SK-N-SH (cell line): Measurements from ENCODE around the gene NEK6. TPM values are rescaled to one million over a fixed set of nuclear protein-coding genes. Genes with fewer than 3 reads are reported as not detected.

Experiments
- CTCF ChIA-PET: fragments of 300-600, 350-600 bp; formaldehyde crosslinking; extraction: SDS; loops from one replicate; lab custom pipeline; 2021; lab: Yijun Ruan, JAX
- POLR2A ChIA-PET: fragments of 350-600 bp; sonication (Branson Sonifier 250); formaldehyde crosslinking; extraction: SDS; loops from one replicate; lab custom pipeline; 2020; ENCODE audit warnings: antibody characterized with exemption, inconsistent platforms; lab: Yijun Ruan, JAX
- DNase-seq: peaks from one replicate; pipeline ENCODE4 v3.0.0; 2012
- H2AFZ ChIP-seq: fragments of 200-600 bp; sonication (generic); 2 replicates; pipeline ENCODE4 v1.8.1; 2016; ENCODE audit warnings: antibody characterized with exemption, mild to moderate bottlenecking, low read depth
- H3F3A ChIP-seq: fragments of 200-600 bp; sonication (generic); replicated peaks from 2 replicates; pipeline ENCODE3; 2016; ENCODE audit warnings: antibody characterized with exemption, mild to moderate bottlenecking; ENCODE audit not compliant: insufficient read depth
- H3K27ac ChIP-seq, 2 experiments: fragments of 200-500 bp in 1 of 2; fragments of 200-600 bp in 1 of 2; sonication (Bioruptor generic) in 1 of 2; sonication (generic), shearing (Covaris generic) in 1 of 2; 2 replicates each; pipeline versions ENCODE4 v1.5.1 to v1.6.1; 2014 to 2016; ENCODE audit warnings: low read depth in 2 of 2, inconsistent platforms in 1 of 2, low read length in 1 of 2, mild to moderate bottlenecking in 1 of 2, mixed read lengths in 1 of 2
- H3K27me3 ChIP-seq: fragments of 200-600 bp; sonication (generic), shearing (Covaris generic); 2 replicates; pipeline ENCODE4 v1.6.1; 2016; ENCODE audit warnings: mixed run types; ENCODE audit not compliant: insufficient read depth
- H3K36me3 ChIP-seq, 2 experiments: fragments of 200-500 bp in 1 of 2; fragments of 200-600 bp in 1 of 2; sonication (Bioruptor generic) in 1 of 2; sonication (generic) in 1 of 2; replicated peaks in 1 of 2; 2 replicates each; pipeline versions ENCODE3 to v1.5.1; 2014 to 2016; ENCODE audit warnings: low read length in 1 of 2, mild to moderate bottlenecking in 1 of 2; ENCODE audit not compliant: insufficient read depth in 2 of 2, control insufficient read depth in 1 of 2
- H3K4me1 ChIP-seq, 2 experiments: fragments of 200-500 bp in 1 of 2; fragments of 200-600 bp in 1 of 2; sonication (Bioruptor generic) in 1 of 2; sonication (generic), shearing (Covaris generic) in 1 of 2; 2 replicates each; pipeline versions ENCODE4 v1.5.1 to v1.6.1; 2014 to 2016; ENCODE audit warnings: low read depth in 1 of 2, low read length in 1 of 2, mixed run types in 1 of 2; ENCODE audit not compliant: insufficient read depth in 2 of 2, control insufficient read depth in 1 of 2
- H3K4me2 ChIP-seq: fragments of 200-600 bp; sonication (generic), shearing (Covaris generic); 2 replicates; pipeline ENCODE4 v1.6.1; 2017; ENCODE audit warnings: mixed run types
- H3K4me3 ChIP-seq, 2 experiments: fragments of 200-500 bp in 1 of 2; fragments of 200-600 bp in 1 of 2; sonication (Bioruptor generic) in 1 of 2; sonication (generic), shearing (Covaris generic) in 1 of 2; 2 replicates each; pipeline versions ENCODE4 v1.5.1 to v1.8.1; 2014 to 2016; ENCODE audit warnings: low read depth in 2 of 2, inconsistent platforms in 1 of 2, low read length in 1 of 2, mild to moderate bottlenecking in 1 of 2, mixed read lengths in 1 of 2, moderate library complexity in 1 of 2
- H3K79me2 ChIP-seq: fragments of 200-600 bp; sonication (generic); 2 replicates; pipeline ENCODE4 v1.8.1; 2017; ENCODE audit warnings: mild to moderate bottlenecking; ENCODE audit not compliant: insufficient read depth
- H3K9ac ChIP-seq: fragments of 200-600 bp; sonication (generic); 2 replicates; pipeline ENCODE4 v1.6.1; 2017; ENCODE audit warnings: mixed run types
- H3K9me2 ChIP-seq: fragments of 200-600 bp; sonication (generic); 2 replicates; pipeline ENCODE4 v1.6.1; 2017; ENCODE audit warnings: mixed run types
- H3K9me3 ChIP-seq: fragments of 200-600 bp; sonication (generic); 2 replicates; pipeline ENCODE4 v1.6.1; 2017; ENCODE audit warnings: mixed run types, mild to moderate bottlenecking, moderate library complexity
- H4K20me1 ChIP-seq: fragments of 200-600 bp; sonication (generic); 2 replicates; pipeline ENCODE4 v1.6.1; 2017; ENCODE audit warnings: mild to moderate bottlenecking, mixed run types; ENCODE audit not compliant: insufficient read depth
- ELF1 ChIP-seq: IDR thresholded peaks from 2 replicates; pipeline ENCODE4 v1.4.0; 2012
- EZH2phosphoT487 ChIP-seq: fragments of 200-600 bp; sonication (generic); IDR thresholded peaks from 2 replicates; pipeline ENCODE4 v1.6.1; 2017; ENCODE audit warnings: low read depth, mixed run types, mild to moderate bottlenecking, antibody characterized with exemption, moderate library complexity, borderline replicate concordance
- FOSL2 ChIP-seq: IDR thresholded peaks from 2 replicates; pipeline ENCODE4 v1.4.0; 2012; ENCODE audit warnings: low read depth, mild to moderate bottlenecking, moderate library complexity, borderline replicate concordance
- FOXJ3 ChIP-seq: sonication (generic); formaldehyde crosslinking; IDR thresholded peaks from 2 replicates; pipeline ENCODE4 v1.5.1; 2020; ENCODE audit warnings: mild to moderate bottlenecking, missing genetic modification reagents
- GABPA ChIP-seq: IDR thresholded peaks from 2 replicates; pipeline ENCODE4 v1.4.0; 2012; ENCODE audit warnings: low read depth, mild to moderate bottlenecking
- GATA2 ChIP-seq: sonication (generic); formaldehyde crosslinking; IDR thresholded peaks from 2 replicates; pipeline ENCODE4 v1.5.0; 2020; ENCODE audit warnings: mild to moderate bottlenecking, missing genetic modification reagents
- JUND ChIP-seq: IDR thresholded peaks from 2 replicates; pipeline ENCODE4 v1.4.0; 2012
- MXI1 ChIP-seq: IDR thresholded peaks from 2 replicates; pipeline ENCODE4 v1.6.1; 2012; ENCODE audit warnings: mild to moderate bottlenecking, low read depth, low read length, improper control_type of control experiment
- NFIC ChIP-seq: IDR thresholded peaks from 2 replicates; pipeline ENCODE4 v1.4.0; 2012; ENCODE audit warnings: borderline replicate concordance
- RAD21 ChIP-seq: IDR thresholded peaks from 2 replicates; pipeline ENCODE4 v1.6.1; 2012; ENCODE audit warnings: mild to moderate bottlenecking, low read length
- SMC3 ChIP-seq: IDR thresholded peaks from 2 replicates; pipeline ENCODE4 v1.6.1; 2012; ENCODE audit warnings: low read depth, low read length, improper control_type of control experiment
- TCF12 ChIP-seq: IDR thresholded peaks from 2 replicates; pipeline ENCODE4 v1.4.0; 2012
- YY1 ChIP-seq: IDR thresholded peaks from 2 replicates; pipeline ENCODE4 v1.4.0; 2012; ENCODE audit warnings: low read depth, mild to moderate bottlenecking
- WGBS: methylation state at CpG from one replicate; pipeline ENCODE4 v1.1.6; 2017; ENCODE audit warnings: low lambda C conversion rate; 5-methylcytosine and 5-hydroxymethylcytosine counted together
- polyA plus RNA-seq, 3 experiments: library from polyadenylated mRNA; depleted of rRNA; stranded (reverse); fragments of >200 nt; gene quantifications; 2 replicates each; pipeline ENCODE4 v1.2.3, GENCODE V29; 2012
- TF ChIP-seq, protein P1 (sequence below): IDR thresholded peaks from 2 replicates; pipeline ENCODE4; 2012
- TF ChIP-seq, protein P2 (sequence below): IDR thresholded peaks from 2 replicates; pipeline ENCODE4 v1.6.1; 2012; ENCODE audit warnings: mild to moderate bottlenecking, low read depth, low read length, moderate library complexity
- TF ChIP-seq, protein P3 (sequence below): IDR thresholded peaks from 2 replicates; pipeline ENCODE4 v1.4.0; 2012; ENCODE audit warnings: low read depth, borderline replicate concordance
- TF ChIP-seq, protein P4 (sequence below): fragments of 200-600 bp; sonication (generic); IDR thresholded peaks from 2 replicates; pipeline ENCODE4 v1.6.1; 2017; ENCODE audit warnings: antibody characterized with exemption, mild to moderate bottlenecking, moderate library complexity
- TF ChIP-seq, protein P5 (sequence below): fragments of 150-350 bp; IDR thresholded peaks from 2 replicates; pipeline ENCODE4 v1.6.1; 2016; ENCODE audit warnings: mild to moderate bottlenecking, low read depth, low read length

Gene NEK6
- polyA plus RNA-seq, 1 of the 3 experiments (the other 2 are of a cell fraction): 89.8 TPM

DNA sequence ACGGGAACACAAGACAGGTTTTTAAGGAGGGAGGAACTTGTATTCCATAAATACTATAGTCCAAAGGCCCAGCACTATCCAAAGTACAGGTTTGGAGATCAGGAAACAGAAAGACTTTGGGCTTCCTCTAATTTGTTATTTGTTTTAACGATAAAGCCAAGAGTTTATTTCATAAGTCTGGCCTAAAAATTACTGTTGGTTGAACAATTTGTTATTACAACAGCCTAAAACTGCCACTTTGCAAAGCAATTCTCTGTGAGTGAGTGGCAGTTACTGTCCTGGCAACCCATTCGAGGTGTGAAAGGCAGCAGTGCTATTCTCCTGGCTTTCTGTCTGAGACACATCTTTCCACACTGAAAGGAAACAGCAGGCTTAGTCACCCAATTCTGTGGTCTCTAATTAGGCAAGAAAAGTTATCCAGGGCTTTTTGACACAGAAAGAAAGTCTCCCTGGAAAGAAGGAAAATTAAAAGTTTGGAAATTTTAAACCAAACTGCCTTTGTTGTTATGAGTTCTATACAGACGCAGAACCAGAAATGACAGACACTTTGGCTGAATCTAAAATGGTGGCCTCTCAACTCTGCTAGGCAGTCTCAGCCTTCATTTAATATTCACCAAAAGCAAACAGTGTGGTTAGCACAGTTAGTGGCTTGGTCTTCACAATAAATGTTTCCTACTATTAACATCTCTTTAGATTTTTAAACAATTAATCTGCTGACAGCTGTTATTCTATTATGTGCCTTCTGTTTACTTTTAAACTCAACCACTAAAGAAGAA lies 123.6 kb downstream of the NEK6 start:
- WGBS: 82% methylated on average over 4 of the region's 4 CpGs
- H3K27me3 ChIP-seq: no peaks in the 10 kb centered on the region
- ChIA-PET POLR2A (no interaction called here), CTCF (interaction anchor here (1.0 to 5.4 kb wide), 4 partner anchors 12 to 254 kb away, joined by 3 to 28 read pairs (median 6); no protein-coding TSS in a partner anchor)
- no peaks in the 10 kb centered on the region for H3K9me3 ChIP-seq
- H3K36me3 ChIP-seq: peaks cover 38 to 45% of the 10 kb centered on the region in 2 experiments
- no peak overlapping the region for H3K4me3 ChIP-seq
- no peak overlapping the region for H2AFZ ChIP-seq
- TF ChIP-seq TCF12 (0 out of 2 replicates have a peak, but pooled peaks have one; percentile 7), JUND (no peak)
- TF ChIP-seq, protein P1, sequence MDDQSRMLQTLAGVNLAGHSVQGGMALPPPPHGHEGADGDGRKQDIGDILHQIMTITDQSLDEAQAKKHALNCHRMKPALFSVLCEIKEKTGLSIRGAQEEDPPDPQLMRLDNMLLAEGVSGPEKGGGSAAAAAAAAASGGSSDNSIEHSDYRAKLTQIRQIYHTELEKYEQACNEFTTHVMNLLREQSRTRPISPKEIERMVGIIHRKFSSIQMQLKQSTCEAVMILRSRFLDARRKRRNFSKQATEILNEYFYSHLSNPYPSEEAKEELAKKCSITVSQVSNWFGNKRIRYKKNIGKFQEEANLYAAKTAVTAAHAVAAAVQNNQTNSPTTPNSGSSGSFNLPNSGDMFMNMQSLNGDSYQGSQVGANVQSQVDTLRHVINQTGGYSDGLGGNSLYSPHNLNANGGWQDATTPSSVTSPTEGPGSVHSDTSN: 0 out of 2 replicates have a peak, but pooled peaks have one; percentile 15
- DNase-seq: no peak
- no peaks in the 10 kb centered on the region for H3K9me2 ChIP-seq
- H3K4me2 ChIP-seq: no peak overlapping the region
- H3F3A ChIP-seq: peaks cover 6% of the 10 kb centered on the region
- peaks cover 95% of the 10 kb centered on the region for H3K79me2 ChIP-seq
- no peak overlapping the region for H3K27ac ChIP-seq
- peaks cover 6 to 9% of the 10 kb centered on the region in 2 experiments; a peak in 3 of 4 replicates for H3K4me1 ChIP-seq
- H4K20me1 ChIP-seq: peaks cover 38% of the 10 kb centered on the region
- no peak overlapping the region for H3K9ac ChIP-seq

DNA sequence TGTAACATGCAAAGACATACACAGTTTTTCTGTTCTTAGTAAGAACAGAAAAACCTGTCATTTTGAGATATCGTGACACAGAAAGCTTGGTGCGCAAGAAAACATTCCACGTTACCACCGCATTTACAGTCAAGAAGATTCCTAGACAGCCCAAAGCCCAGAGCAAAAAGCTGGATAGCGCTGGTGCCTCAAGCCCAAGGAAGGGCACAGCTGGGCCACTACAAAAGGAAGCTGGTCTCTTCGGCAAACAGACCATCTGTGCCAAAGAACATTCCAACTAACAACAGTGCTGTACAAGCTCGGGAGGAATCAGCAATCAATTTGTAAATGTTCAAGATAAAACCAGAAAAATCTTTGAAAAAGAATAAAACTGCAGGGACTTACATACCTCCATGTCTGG lies 126.5 kb downstream of the NEK6 start:
- WGBS: 96% methylated on average over 7 of the region's 7 CpGs
- Histone ChIP-seq H3K27ac (no peak overlapping the region), H3K9ac (no peak overlapping the region), H3K4me3 (no peak overlapping the region), H3K36me3 (peaks cover 30 to 35% of the 10 kb centered on the region in 2 experiments), H3K9me3 (no peaks in the 10 kb centered on the region), H4K20me1 (peaks cover 48% of the 10 kb centered on the region), H3K79me2 (peaks cover 95% of the 10 kb centered on the region), H3K4me2 (no peak overlapping the region), H2AFZ (no peak overlapping the region), H3K9me2 (no peaks in the 10 kb centered on the region), H3K4me1 (peaks cover 6 to 11% of the 10 kb centered on the region in 2 experiments; a peak in 3 of 4 replicates), H3F3A (peaks cover 6% of the 10 kb centered on the region), H3K27me3 (no peaks in the 10 kb centered on the region)
- DNase-seq: no peak
- TF ChIP-seq, protein P2, sequence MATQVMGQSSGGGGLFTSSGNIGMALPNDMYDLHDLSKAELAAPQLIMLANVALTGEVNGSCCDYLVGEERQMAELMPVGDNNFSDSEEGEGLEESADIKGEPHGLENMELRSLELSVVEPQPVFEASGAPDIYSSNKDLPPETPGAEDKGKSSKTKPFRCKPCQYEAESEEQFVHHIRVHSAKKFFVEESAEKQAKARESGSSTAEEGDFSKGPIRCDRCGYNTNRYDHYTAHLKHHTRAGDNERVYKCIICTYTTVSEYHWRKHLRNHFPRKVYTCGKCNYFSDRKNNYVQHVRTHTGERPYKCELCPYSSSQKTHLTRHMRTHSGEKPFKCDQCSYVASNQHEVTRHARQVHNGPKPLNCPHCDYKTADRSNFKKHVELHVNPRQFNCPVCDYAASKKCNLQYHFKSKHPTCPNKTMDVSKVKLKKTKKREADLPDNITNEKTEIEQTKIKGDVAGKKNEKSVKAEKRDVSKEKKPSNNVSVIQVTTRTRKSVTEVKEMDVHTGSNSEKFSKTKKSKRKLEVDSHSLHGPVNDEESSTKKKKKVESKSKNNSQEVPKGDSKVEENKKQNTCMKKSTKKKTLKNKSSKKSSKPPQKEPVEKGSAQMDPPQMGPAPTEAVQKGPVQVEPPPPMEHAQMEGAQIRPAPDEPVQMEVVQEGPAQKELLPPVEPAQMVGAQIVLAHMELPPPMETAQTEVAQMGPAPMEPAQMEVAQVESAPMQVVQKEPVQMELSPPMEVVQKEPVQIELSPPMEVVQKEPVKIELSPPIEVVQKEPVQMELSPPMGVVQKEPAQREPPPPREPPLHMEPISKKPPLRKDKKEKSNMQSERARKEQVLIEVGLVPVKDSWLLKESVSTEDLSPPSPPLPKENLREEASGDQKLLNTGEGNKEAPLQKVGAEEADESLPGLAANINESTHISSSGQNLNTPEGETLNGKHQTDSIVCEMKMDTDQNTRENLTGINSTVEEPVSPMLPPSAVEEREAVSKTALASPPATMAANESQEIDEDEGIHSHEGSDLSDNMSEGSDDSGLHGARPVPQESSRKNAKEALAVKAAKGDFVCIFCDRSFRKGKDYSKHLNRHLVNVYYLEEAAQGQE: no peak
- TF ChIP-seq, protein P3, sequence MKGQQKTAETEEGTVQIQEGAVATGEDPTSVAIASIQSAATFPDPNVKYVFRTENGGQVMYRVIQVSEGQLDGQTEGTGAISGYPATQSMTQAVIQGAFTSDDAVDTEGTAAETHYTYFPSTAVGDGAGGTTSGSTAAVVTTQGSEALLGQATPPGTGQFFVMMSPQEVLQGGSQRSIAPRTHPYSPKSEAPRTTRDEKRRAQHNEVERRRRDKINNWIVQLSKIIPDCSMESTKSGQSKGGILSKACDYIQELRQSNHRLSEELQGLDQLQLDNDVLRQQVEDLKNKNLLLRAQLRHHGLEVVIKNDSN: no peak
- TF ChIP-seq GATA2 (CRISPR knock-in tag): no peak
- TF ChIP-seq RAD21: no peak
- no peak for TF ChIP-seq YY1
- TF ChIP-seq EZH2phosphoT487: no peak
- TF ChIP-seq NFIC: no peak
- TF ChIP-seq, protein P4, sequence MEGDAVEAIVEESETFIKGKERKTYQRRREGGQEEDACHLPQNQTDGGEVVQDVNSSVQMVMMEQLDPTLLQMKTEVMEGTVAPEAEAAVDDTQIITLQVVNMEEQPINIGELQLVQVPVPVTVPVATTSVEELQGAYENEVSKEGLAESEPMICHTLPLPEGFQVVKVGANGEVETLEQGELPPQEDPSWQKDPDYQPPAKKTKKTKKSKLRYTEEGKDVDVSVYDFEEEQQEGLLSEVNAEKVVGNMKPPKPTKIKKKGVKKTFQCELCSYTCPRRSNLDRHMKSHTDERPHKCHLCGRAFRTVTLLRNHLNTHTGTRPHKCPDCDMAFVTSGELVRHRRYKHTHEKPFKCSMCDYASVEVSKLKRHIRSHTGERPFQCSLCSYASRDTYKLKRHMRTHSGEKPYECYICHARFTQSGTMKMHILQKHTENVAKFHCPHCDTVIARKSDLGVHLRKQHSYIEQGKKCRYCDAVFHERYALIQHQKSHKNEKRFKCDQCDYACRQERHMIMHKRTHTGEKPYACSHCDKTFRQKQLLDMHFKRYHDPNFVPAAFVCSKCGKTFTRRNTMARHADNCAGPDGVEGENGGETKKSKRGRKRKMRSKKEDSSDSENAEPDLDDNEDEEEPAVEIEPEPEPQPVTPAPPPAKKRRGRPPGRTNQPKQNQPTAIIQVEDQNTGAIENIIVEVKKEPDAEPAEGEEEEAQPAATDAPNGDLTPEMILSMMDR: no peak
- no peak for TF ChIP-seq FOSL2
- no peak for TF ChIP-seq FOXJ3 (CRISPR knock-in tag)
- no peak for TF ChIP-seq GABPA
- no peak for TF ChIP-seq MXI1
- TF ChIP-seq, protein P5, sequence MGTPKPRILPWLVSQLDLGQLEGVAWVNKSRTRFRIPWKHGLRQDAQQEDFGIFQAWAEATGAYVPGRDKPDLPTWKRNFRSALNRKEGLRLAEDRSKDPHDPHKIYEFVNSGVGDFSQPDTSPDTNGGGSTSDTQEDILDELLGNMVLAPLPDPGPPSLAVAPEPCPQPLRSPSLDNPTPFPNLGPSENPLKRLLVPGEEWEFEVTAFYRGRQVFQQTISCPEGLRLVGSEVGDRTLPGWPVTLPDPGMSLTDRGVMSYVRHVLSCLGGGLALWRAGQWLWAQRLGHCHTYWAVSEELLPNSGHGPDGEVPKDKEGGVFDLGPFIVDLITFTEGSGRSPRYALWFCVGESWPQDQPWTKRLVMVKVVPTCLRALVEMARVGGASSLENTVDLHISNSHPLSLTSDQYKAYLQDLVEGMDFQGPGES: no peak
- no peak for TF ChIP-seq ELF1
- no peak for TF ChIP-seq SMC3
- ChIA-PET CTCF (interaction anchor here (0.9 to 5.4 kb wide), 5 partner anchors 10 to 257 kb away, joined by 3 to 28 read pairs (median 6); no protein-coding TSS in a partner anchor), POLR2A (no interaction called here)
